VCaP (cell line): ENCODE measurements around the gene IL2RA.
"Not testable (repeated sequence)": the region's sequence is repeated elsewhere in the genome, so short reads cannot be mapped to it uniquely, and the experiment has no call there.

Source experiments
- H3K27ac ChIP-seq: fragments of 450-650 bp; 2 replicates; pipeline ENCODE4 v1.5.1; 2017
- CTCF ChIP-seq: fragments of 450-650 bp; conservative IDR thresholded peaks from 2 replicates; pipeline ENCODE4 v1.5.1; 2017; ENCODE audit warnings: mild to moderate bottlenecking, moderate library complexity

The IL2RA gene

GRCh38 chr10:6046773-6047611 is 15.2 kb downstream of the IL2RA start:
- no peak overlapping the region for H3K27ac ChIP-seq
- TF ChIP-seq CTCF: no peak

GRCh38 chr10:6045878-6046772 is 16.0 kb downstream of the IL2RA start:
- H3K27ac ChIP-seq: no peak overlapping the region
- TF ChIP-seq CTCF: no peak

GRCh38 chr10:6045314-6045848 is 16.8 kb downstream of the IL2RA start:
- no peak overlapping the region for H3K27ac ChIP-seq
- no peak for TF ChIP-seq CTCF

GRCh38 chr10:6044751-6045313 is 17.3 kb downstream of the IL2RA start:
- no peak for TF ChIP-seq CTCF
- no peak overlapping the region for H3K27ac ChIP-seq

- H3K27ac ChIP-seq: no peak overlapping the region
- no peak for TF ChIP-seq CTCF
Measured at GRCh38 chr10:6044060-6044459, 18.1 kb downstream of the IL2RA start.

- H3K27ac ChIP-seq: not testable (repeated sequence)
Measured at GRCh38 chr10:6043377-6043776, 18.8 kb downstream of the IL2RA start.

GRCh38 chr10:6040205-6040604 is 22.0 kb downstream of the IL2RA start:
- no peak for TF ChIP-seq CTCF
- no peak overlapping the region for H3K27ac ChIP-seq
